ENCODE measurements around the gene LRIG2. TPM values are rescaled to one million over a fixed set of nuclear protein-coding genes. Genes with fewer than 3 reads are reported as not detected.
A peak's percentile ranks its signal among the peaks of the same experiment; 100 is the strongest.
"Not testable (repeated sequence)": the region's sequence is repeated elsewhere in the genome, so short reads cannot be mapped to it uniquely, and the experiment has no call there.

The LRIG2 gene, protein sequence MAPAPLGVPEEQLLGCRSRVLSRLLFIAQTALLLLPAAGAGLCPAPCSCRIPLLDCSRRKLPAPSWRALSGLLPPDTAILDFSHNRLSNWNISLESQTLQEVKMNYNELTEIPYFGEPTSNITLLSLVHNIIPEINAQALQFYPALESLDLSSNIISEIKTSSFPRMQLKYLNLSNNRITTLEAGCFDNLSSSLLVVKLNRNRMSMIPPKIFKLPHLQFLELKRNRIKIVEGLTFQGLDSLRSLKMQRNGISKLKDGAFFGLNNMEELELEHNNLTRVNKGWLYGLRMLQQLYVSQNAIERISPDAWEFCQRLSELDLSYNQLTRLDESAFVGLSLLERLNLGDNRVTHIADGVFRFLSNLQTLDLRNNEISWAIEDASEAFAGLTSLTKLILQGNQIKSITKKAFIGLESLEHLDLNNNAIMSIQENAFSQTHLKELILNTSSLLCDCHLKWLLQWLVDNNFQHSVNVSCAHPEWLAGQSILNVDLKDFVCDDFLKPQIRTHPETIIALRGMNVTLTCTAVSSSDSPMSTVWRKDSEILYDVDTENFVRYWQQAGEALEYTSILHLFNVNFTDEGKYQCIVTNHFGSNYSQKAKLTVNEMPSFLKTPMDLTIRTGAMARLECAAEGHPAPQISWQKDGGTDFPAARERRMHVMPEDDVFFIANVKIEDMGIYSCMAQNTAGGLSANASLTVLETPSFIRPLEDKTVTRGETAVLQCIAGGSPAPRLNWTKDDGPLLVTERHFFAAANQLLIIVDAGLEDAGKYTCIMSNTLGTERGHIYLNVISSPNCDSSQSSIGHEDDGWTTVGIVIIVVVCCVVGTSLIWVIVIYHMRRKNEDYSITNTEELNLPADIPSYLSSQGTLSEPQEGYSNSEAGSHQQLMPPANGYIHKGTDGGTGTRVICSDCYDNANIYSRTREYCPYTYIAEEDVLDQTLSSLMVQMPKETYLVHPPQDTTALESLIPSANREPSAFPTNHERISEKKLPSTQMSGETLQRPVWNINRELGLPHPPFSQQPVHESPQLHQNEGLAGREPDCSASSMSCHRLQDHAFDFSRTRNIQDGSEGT
- 7.2 and 17.8 TPM in 2 replicates for total RNA-seq (2014; rRNA removed; shearing (Covaris generic))

DNA sequence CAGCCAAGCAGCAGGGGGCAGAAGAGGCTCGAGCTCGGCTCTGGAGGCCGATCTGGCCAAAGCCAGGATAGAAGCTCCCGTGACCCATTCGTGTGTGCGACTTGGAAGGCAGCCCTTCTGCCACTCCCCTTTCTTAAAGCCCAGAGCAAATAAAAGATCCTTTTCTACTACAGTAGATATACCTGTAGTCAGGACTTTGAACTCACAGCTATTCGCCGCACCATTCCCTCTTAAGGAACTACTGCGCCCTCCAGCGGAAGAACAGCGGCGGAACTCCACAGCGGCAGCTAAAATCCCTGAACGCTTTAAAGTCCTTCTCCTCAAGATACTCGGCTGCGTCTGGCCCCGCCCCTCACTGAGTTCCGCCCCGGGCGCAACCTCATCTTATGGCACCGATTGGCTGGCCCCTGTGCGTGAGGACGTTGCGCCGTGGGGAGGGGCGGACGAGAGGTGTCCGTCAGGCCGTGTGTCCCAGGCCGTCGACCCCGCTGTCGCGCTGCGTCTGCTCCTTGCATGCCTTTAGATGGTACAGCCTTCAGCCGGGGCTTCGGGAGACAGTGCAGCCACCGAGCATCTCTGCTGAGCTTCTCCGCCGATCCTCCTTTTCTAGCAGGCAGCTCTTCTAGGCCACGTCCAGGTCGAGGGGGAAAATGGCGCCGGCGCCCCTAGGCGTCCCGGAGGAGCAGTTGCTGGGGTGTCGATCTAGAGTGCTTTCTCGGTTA, at the start of gene LRIG2:
TSS of gene LRIG2 (plus strand) at position 442 of the 722 bp plus-strand sequence. CDS start at position 651, 209 bp downstream.
- Histone ChIP-seq H3K4me3 (peak within 1 kb of the TSS; percentile 70), H3K27me3 (replicated peaks) (no peaks in the 10 kb centered on the region), H3K9me3 (replicated peaks) (no peaks in the 10 kb centered on the region), H3K27ac (peak within 1 kb of the TSS; percentile 69), H3K4me1 (replicated peaks) (peaks cover 9% of the 10 kb centered on the region), H3K36me3 (peaks cover 4% of the 10 kb centered on the region)
- peak; percentile 99 to 100 for DNase-seq (ENCODE audit: low read depth in 1 of 2, low spot score in 2 of 2)

DNA sequence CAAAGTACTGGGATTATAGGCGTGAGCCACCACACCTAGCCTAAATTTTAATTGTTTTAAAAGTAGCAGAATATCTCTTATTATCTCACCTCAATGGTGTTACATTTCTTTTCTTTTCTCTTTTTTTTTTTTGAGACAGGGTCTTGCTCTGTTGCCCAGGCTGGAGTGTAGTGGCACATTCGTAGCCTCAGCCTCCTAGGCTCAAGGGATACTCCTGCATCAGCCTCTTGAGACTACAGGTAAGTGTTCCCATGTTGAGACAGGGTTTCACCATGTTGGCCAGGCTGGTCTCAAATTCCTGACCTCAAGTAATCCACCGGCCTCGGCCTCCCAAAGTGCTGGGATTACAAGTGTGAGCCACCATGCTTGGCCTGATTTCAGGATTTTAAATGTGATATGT, 49.7 kb upstream of the LRIG2 start:
- not testable (repeated sequence) for H3K4me3 ChIP-seq; H3K9me3 ChIP-seq (replicated peaks); H3K27ac ChIP-seq; H3K27me3 ChIP-seq (replicated peaks); H3K4me1 ChIP-seq (replicated peaks); DNase-seq (ENCODE audit: low read depth in 1 of 2, low spot score in 2 of 2); H3K36me3 ChIP-seq

DNA sequence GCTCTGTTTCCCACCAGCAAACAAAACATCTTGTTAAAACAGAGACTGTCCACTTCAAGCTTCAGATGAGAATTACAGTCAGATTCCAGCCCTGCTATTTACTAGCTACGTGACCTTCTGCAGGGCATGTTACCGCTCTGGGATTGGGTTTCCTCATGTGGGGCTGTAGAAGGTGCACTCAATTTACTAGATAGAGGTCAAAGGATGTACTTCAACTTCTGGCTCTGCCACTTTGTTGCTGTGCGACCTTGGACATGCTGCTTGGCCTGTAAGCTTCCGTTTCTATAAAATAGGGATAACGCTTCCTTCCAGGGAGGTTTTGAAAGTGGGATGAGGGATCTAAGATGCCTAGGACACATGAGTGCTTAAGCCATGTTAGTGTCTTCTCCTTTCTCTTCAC, 46.0 kb upstream of the LRIG2 start:
- DNase-seq (ENCODE audit: low read depth in 1 of 2, low spot score in 2 of 2): no peak
- no peaks in the 10 kb centered on the region for H3K4me1 ChIP-seq (replicated peaks)
- H3K27me3 ChIP-seq (replicated peaks): no peaks in the 10 kb centered on the region

DNA sequence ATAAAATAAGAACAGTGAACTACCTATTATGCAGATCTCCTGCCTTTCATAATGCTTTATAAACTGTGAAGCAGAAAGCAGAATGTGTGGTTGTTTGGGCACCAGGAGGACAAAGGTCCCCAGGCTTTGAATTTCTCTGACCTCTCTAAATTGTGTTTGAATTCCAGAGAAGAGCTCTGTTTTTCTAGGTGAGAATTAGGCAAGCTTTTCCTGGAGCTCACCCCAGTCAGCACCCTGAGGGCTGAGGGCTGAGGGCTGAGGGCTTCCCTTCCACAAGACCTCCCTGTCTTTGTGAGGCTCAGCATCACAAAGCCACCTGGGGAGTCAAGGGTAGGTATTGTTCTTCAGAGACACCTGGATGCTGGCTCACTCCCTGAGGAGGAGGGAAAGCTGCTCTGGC, 45.5 kb upstream of the LRIG2 start:
- Histone ChIP-seq H3K4me3 (no peak overlapping the region), H3K36me3 (no peaks in the 10 kb centered on the region), H3K27ac (no peak overlapping the region), H3K27me3 (replicated peaks) (no peaks in the 10 kb centered on the region), H3K9me3 (replicated peaks) (no peaks in the 10 kb centered on the region), H3K4me1 (replicated peaks) (no peaks in the 10 kb centered on the region)
- no peak for DNase-seq (ENCODE audit: low read depth in 1 of 2, low spot score in 2 of 2)

More for the DNA sequence above, 46.0 kb upstream of the LRIG2 start:
- no peaks in the 10 kb centered on the region for H3K36me3 ChIP-seq
- H3K9me3 ChIP-seq (replicated peaks): no peaks in the 10 kb centered on the region
- H3K27ac ChIP-seq: no peak overlapping the region
- no peak overlapping the region for H3K4me3 ChIP-seq

DNA sequence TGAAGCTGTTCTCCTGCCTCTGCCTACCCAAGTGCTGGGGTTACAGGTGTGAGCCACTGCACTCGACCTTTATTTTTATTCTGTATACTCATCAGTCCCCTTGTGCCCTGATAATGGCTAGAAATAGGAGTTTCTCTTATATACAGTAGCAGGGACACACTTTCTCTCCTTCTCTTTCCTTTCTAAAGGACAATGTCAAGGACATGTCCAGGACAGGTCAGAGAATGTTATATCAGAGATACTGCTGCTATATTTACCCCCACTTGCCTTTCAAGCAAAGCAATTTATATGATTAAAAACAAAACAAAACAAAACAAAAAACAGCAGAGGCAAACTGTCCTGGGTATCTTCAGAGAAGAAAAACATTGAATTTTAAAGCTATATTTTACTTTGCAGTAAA, 43.2 kb upstream of the LRIG2 start:
- Histone ChIP-seq H3K27me3 (replicated peaks) (no peaks in the 10 kb centered on the region), H3K4me1 (replicated peaks) (no peaks in the 10 kb centered on the region)
- no peak for DNase-seq (ENCODE audit: low read depth in 1 of 2, low spot score in 2 of 2)

DNA sequence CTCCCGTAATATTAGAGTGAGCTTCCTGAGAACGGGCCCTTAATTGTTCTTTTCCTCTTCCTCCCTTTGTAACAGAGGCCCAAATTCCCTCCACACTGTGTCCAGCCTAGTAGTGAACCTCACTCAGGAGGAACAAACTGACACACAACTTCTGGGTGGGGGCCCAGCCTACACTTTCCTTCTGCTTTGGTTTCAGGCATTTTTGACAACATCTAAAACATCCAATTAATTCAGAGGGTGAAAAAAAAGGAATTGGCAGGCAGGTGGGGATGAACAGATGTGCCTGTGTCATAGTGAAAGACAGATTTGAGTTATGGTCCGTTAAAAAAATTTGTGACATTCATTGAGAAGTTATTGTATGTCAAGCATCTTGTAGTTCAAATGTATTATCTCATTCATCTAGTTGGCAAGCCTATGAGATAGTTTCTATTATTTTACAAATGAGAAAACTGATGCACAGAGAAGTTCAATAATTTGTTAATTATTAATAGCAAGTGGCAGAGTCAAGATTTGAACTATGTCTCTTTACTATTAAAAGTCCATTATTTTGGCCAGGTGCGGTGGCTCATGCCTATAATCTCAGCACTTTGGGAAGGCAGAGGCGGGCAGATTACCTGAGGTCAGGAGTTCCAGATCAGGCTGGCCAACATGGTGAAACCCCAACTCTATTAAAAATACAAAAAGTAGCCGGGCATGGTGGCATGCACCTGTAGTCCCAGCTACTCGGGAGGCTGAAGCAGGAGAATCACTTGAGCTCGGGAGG, 41.6 kb upstream of the LRIG2 start:
- Histone ChIP-seq H3K9me3 (replicated peaks) (no peaks in the 10 kb centered on the region), H3K4me1 (replicated peaks) (no peaks in the 10 kb centered on the region), H3K27ac (no peak overlapping the region), H3K27me3 (replicated peaks) (no peaks in the 10 kb centered on the region), H3K4me3 (no peak overlapping the region), H3K36me3 (no peaks in the 10 kb centered on the region)
- DNase-seq (ENCODE audit: low read depth in 1 of 2, low spot score in 2 of 2): no peak

More for the DNA sequence above, 43.2 kb upstream of the LRIG2 start:
- H3K4me3 ChIP-seq: no peak overlapping the region
- no peaks in the 10 kb centered on the region for H3K9me3 ChIP-seq (replicated peaks)
- no peak overlapping the region for H3K27ac ChIP-seq
- no peaks in the 10 kb centered on the region for H3K36me3 ChIP-seq

DNA sequence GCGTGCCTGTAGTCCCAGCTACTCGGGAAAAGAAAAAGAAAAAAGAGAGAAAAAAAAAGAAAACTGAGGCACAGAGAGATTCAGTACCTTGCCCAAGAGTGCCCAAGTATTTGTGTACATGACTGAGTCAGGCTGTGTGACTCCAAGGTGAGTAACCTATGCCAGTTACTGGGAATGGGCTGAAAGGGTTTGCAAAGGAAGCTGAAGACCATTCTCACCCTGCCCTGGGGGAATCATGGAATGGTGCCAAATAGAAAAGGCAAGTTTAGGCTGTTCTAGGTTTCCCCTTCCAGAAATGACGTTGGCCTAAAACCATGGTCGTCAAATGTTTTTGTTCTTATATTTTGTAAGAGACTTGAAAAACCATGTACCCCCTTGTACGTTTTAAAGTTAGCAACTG, 37.9 kb upstream of the LRIG2 start:
- no peak for DNase-seq (ENCODE audit: low read depth in 1 of 2, low spot score in 2 of 2)
- H3K4me3 ChIP-seq: no peak overlapping the region
- H3K36me3 ChIP-seq: no peaks in the 10 kb centered on the region
- H3K9me3 ChIP-seq (replicated peaks): no peaks in the 10 kb centered on the region
- H3K4me1 ChIP-seq (replicated peaks): no peaks in the 10 kb centered on the region
- no peak overlapping the region for H3K27ac ChIP-seq
- H3K27me3 ChIP-seq (replicated peaks): no peaks in the 10 kb centered on the region

DNA sequence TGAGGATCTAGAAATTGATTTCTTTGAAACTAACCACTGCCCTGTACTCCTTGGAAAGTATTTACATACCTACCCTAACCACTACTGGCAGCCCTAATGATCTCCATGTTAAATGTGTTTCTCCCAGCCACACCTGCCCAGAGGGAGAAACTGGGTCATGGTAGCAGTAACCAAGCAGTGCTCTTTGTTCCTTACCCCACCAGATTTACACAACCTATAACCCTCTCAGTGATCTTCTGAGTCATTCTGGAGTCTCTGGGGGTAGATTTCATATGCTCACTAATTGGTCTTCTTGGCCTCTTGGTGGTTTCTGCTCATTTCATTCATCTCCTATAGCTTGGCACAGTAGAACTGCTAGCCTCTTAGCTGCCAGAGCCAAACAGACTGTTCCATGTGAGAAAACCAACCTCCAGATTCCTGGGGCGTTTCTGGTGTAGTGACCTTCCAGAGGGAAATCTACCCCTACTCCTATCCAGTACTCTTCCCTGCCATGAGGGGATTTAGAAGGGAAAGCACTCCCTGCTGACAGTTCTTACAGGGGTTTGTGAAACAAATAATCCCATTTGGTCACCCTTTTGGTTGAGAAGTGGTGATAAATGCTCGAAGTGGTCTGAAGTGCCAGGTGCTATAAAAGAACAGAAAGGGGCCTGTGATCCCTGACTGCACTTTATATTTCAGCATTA, 36.2 kb upstream of the LRIG2 start:
- Histone ChIP-seq H3K4me1 (replicated peaks) (peaks cover 3% of the 10 kb centered on the region), H3K4me3 (no peak overlapping the region), H3K27ac (no peak overlapping the region), H3K36me3 (no peaks in the 10 kb centered on the region), H3K9me3 (replicated peaks) (no peaks in the 10 kb centered on the region), H3K27me3 (replicated peaks) (no peaks in the 10 kb centered on the region)
- DNase-seq (ENCODE audit: low read depth in 1 of 2, low spot score in 2 of 2): no peak

DNA sequence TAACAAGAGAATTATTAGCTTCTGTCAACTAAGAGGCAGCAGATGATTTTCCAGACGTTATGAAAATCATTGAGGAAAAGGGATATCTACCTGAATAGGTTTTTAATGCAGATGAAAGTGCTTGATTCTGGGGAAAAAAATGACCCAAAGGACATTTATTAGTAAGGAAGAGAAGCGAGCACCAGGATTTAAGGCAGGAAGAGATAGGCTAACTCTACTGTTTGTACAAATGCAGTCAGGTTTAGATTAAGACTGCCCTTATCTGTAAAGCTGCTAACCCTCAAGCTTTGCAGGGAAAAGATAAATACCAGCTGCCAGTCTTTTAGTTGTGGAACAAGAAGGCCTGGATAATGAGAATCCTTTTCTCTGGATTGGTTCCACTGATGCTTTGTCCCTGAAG, 33.0 kb upstream of the LRIG2 start:
- Histone ChIP-seq H3K4me3 (no peak overlapping the region), H3K4me1 (replicated peaks) (peaks cover 18% of the 10 kb centered on the region), H3K27ac (no peak overlapping the region), H3K27me3 (replicated peaks) (no peaks in the 10 kb centered on the region), H3K36me3 (no peaks in the 10 kb centered on the region), H3K9me3 (replicated peaks) (no peaks in the 10 kb centered on the region)
- no peak for DNase-seq (ENCODE audit: low read depth in 1 of 2, low spot score in 2 of 2)

DNA sequence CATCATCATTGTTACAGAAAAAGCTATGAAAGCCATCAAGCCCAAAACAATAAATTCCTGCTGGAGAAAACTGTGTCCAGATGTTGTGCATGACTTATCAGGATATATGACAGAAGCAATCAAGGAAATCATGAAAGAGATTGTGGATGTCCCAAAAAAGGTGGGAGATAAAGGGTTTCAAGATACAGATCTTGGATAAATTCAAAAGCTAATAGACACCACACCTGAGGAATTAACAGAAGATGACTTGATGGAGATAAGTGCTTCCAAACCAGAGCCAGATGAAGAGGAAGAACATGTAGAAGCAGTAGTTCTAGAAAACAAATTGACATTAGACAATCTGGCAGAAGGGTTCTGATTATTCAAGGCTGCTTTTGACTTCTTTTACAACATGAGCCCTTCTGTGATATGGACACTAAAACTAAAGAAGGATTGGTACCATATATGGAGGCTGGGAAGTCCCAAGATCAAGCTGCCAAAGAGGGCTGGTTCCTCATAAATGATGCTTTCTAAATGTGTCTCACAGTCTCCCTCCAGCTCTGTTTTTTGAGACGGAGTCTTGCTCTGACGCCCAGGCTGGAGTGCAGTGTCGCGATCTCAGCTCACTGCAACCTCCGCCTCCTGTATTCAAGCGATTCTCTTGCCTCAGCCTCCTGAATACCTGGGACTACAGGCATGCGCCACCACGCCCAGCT, 32.1 kb upstream of the LRIG2 start:
- Histone ChIP-seq H3K27me3 (replicated peaks) (no peaks in the 10 kb centered on the region), H3K4me1 (replicated peaks) (peaks cover 18% of the 10 kb centered on the region), H3K9me3 (replicated peaks) (no peaks in the 10 kb centered on the region), H3K27ac (no peak overlapping the region), H3K36me3 (no peaks in the 10 kb centered on the region), H3K4me3 (no peak overlapping the region)
- DNase-seq (ENCODE audit: low read depth in 1 of 2, low spot score in 2 of 2): no peak

DNA sequence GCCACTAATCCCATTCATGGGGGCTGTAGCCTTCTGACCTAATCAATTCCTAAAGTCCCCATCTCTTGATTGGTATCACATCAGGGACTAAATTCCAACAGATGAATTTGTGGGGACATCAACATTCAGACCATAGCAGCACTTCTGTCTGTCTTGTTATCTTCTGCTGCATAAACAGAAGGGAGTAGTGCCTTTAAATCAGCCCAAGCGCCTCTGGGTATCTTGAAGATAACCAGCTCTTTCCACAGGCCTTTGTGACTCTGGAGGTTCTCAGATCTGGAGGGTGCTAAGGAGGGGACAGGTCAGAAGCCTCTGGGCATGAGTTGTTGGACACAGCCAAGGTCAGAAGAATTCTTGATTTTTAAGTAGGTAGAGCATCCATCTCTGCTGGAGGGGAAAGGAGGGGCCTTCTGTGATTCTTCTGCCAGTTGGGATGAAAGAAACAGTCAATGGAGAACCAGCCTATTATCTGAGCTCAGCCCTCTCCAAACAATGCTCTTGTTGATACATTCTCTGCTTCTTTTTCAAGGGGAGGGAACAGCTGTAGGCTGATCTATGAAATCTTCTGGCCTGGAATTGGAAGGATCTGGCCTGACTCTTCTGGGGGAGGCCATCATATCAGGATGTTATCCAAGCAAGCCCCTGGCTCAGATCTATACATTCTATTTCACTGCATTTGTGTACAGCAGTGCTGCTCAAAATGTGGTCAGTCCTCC, 31.3 kb upstream of the LRIG2 start:
- Histone ChIP-seq H3K4me3 (no peak overlapping the region), H3K9me3 (replicated peaks) (no peaks in the 10 kb centered on the region), H3K27me3 (replicated peaks) (no peaks in the 10 kb centered on the region), H3K36me3 (no peaks in the 10 kb centered on the region), H3K4me1 (replicated peaks) (peaks cover 18% of the 10 kb centered on the region), H3K27ac (no peak overlapping the region)
- no peak for DNase-seq (ENCODE audit: low read depth in 1 of 2, low spot score in 2 of 2)
